Activated CD8-positive, alpha-beta memory T cell treated with anti-CD3 and anti-CD28 coated beads, Interleukin-2, amount 50 U/mL, for 24 hours (primary cell): Measurements from ENCODE around the gene VIP.

ENCODE experiments used
- DNase-seq: peaks from one replicate; pipeline ENCODE4 v3.0.0-alpha.2; 2020; ENCODE audit errors: extremely low read depth

Gene VIP

DNA sequence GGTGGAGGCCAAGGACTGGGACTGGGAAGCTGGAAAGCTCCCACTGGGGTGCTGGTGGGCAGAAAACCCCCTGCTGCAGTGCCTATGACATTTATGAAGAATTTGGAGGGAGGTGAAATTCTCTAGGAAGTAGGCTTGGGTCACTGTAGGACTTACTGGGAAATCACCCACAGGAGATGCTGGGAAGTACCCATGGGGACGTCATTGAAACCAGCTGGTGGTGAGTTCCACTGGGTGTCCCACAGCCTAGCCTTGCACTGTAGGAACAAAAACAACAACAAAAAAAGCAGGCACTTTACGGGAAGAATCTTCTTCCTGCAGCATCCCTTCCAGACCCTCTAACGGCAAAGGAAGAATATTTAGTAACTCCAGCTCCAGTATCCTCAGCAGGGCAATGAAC, 26.2 kb downstream of the VIP start:
- no peak for DNase-seq

GRCh38 chr6:152783217-152783878, 32.8 kb downstream of the VIP start:
- no peak for DNase-seq

- DNase-seq = no peak
Observed at GRCh38 chr6:152794696-152795095, 44.1 kb downstream of the VIP start.

DNA sequence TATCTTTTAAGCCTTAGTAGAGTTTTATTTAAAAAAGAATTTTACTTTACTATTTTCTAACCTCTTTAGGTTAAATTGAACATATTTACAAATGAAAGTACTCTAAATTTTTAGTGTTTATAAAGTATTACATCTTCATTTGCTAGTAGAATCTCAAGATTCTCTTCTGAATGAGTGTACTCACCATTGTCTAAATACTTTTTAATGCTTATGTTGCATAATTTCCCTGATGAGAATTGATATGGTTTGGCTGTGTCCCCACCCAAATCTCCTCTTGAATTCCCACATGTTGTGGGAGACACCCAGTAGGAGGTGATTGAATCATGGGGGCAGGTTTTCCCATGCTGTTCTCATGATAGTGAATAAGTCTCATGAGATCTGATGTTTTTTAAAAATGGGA, 53.6 kb downstream of the VIP start:
- no peak for DNase-seq
